ENCODE results near the gene ATAD3B.

Gene ATAD3B

DNA sequence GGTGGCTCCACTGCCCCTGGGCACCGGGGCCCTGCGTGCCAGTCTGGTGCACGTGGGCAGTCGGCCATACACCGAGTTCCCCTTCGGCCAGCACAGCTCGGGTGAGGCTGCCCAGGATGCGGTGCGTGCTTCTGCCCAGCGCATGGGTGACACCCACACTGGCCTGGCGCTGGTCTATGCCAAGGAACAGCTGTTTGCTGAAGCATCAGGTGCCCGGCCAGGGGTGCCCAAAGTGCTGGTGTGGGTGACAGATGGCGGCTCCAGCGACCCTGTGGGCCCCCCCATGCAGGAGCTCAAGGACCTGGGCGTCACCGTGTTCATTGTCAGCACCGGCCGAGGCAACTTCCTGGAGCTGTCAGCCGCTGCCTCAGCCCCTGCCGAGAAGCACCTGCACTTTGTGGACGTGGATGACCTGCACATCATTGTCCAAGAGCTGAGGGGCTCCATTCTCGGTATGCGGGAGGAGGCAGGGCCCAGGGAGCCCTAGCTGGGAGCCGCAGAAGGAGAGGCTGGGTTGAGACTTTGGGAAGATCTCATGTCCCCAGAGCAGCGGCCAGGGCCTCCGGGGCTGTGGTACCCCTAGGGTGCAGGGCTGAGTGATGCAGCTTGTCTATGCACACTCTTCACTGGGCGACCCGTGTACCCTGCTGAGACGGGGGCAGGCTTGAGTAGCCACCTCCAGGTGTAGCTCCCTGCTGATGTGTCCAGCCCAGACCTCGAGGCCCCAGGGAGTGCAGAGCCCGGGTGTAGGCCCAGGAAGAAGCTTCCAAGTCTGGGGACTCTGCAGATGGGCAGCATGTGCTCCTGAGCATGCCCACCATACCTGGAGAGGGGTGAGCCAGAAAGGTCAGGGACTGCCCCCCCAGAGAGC, 34.3 kb upstream of the ATAD3B start:
- no peaks in the 10 kb centered on the region for H4K20me1 ChIP-seq (ENCODE audit: insufficient read depth)
- H3K27me3 ChIP-seq (ENCODE audit: insufficient read depth, low read depth): peaks cover 55% of the 10 kb centered on the region
- H3K36me3 ChIP-seq (ENCODE audit: insufficient read depth): no peaks in the 10 kb centered on the region
- no peak overlapping the region for H2AFZ ChIP-seq (ENCODE audit: low read depth)
- H3K4me3 ChIP-seq (IDR thresholded peaks at IDR 0.05; ENCODE audit: insufficient read depth, low read depth, low read length): no peak overlapping the region
- H3K27ac ChIP-seq: no peak overlapping the region
- H3K4me2 ChIP-seq: no peak overlapping the region
- H3K9ac ChIP-seq: no peak overlapping the region
- no peak for TF ChIP-seq CTCF (conservative IDR thresholded peaks at IDR 0.05; ENCODE audit: low read depth, low read length)
- no peaks in the 10 kb centered on the region for H3K79me2 ChIP-seq (ENCODE audit: insufficient read depth, low read depth)
- H3K4me1 ChIP-seq (ENCODE audit: low read depth, poor library complexity, severe bottlenecking): no peaks in the 10 kb centered on the region

DNA sequence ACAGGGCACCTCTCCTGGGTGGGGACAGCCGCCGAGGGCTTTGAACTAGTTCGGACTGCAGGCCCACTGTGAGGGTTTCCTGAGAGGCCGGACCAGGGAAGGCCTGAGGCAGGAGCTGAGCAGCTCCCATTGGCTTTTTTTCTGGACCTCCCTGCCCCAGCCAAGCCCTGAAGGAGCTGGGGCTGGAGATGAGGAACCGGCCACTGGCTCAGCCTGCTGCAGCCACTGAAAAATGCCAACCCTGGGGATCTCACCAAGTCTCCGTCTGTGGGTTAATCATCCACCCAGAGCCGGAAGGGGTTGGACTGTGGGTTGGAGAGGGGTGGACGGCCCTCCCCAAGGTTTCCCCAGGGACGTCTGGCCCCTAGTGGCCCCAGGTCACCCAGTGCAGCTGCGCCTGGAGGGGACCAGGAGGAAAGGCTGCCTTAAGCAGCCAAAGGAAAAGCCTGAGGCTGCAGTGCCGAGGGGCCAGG, 33.6 kb upstream of the ATAD3B start:
- no peaks in the 10 kb centered on the region for H4K20me1 ChIP-seq (ENCODE audit: insufficient read depth)
- H3K79me2 ChIP-seq (ENCODE audit: insufficient read depth, low read depth): no peaks in the 10 kb centered on the region
- H2AFZ ChIP-seq (ENCODE audit: low read depth): no peak overlapping the region
- no peaks in the 10 kb centered on the region for H3K36me3 ChIP-seq (ENCODE audit: insufficient read depth)
- TF ChIP-seq CTCF (conservative IDR thresholded peaks at IDR 0.05; ENCODE audit: low read depth, low read length): no peak
- no peak overlapping the region for H3K4me2 ChIP-seq
- no peak overlapping the region for H3K27ac ChIP-seq
- H3K4me1 ChIP-seq (ENCODE audit: low read depth, poor library complexity, severe bottlenecking): no peaks in the 10 kb centered on the region
- no peak overlapping the region for H3K9ac ChIP-seq
- H3K27me3 ChIP-seq (ENCODE audit: insufficient read depth, low read depth): peaks cover 60% of the 10 kb centered on the region
- no peak overlapping the region for H3K4me3 ChIP-seq (IDR thresholded peaks at IDR 0.05; ENCODE audit: insufficient read depth, low read depth, low read length)

DNA sequence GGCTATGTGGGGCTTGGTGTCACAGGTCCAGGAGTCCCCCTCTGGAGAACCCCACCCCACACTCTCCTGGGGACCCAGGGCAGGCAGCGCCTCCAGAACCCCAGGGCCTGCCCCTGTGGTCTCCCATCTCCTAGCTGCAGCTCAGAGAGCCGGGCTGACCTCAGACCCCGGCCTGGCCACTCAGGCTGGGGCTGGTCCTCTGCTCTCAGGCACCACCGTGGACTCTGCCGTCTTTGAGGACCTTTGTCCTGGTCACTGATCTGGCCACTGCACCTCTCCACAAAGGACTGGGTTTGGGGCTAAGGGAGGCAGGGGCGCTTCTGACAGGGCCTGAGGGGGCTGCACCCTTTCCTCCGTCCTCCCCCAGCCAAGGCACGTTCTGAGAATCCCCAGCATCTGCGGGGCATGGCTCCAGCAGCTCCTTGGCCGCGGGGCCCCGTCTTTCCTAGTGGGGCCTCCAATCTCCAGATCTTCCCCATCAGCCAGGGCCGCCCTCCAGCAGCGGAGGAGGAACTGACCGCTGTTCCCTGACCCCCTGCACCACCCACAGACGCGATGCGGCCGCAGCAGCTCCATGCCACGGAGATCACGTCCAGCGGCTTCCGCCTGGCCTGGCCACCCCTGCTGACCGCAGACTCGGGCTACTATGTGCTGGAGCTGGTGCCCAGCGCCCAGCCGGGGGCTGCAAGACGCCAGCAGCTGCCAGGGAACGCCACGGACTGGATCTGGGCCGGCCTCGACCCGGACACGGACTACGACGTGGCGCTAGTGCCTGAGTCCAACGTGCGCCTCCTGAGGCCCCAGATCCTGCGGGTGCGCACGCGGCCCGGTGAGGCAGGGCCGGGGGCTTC, 32.8 kb upstream of the ATAD3B start:
- Histone ChIP-seq H3K79me2 (ENCODE audit: insufficient read depth, low read depth) (no peaks in the 10 kb centered on the region), H3K4me2 (no peak overlapping the region), H3K9ac (no peak overlapping the region), H3K36me3 (ENCODE audit: insufficient read depth) (no peaks in the 10 kb centered on the region), H4K20me1 (ENCODE audit: insufficient read depth) (no peaks in the 10 kb centered on the region), H3K4me1 (ENCODE audit: low read depth, poor library complexity, severe bottlenecking) (no peaks in the 10 kb centered on the region), H3K27ac (no peak overlapping the region), H2AFZ (ENCODE audit: low read depth) (no peak overlapping the region), H3K27me3 (ENCODE audit: insufficient read depth, low read depth) (peaks cover 60% of the 10 kb centered on the region), H3K4me3 (IDR thresholded peaks at IDR 0.05; ENCODE audit: insufficient read depth, low read depth, low read length) (no peak overlapping the region)
- TF ChIP-seq CTCF (conservative IDR thresholded peaks at IDR 0.05; ENCODE audit: low read depth, low read length): no peak

- no peak overlapping the region for H3K4me3 ChIP-seq (IDR thresholded peaks at IDR 0.05; ENCODE audit: insufficient read depth, low read depth, low read length)
- H3K27ac ChIP-seq: no peak overlapping the region
- H3K27me3 ChIP-seq (ENCODE audit: insufficient read depth, low read depth): peaks cover 59% of the 10 kb centered on the region
- H4K20me1 ChIP-seq (ENCODE audit: insufficient read depth): no peaks in the 10 kb centered on the region
- H3K4me2 ChIP-seq: no peak overlapping the region
- no peaks in the 10 kb centered on the region for H3K36me3 ChIP-seq (ENCODE audit: insufficient read depth)
- no peak overlapping the region for H2AFZ ChIP-seq (ENCODE audit: low read depth)
- no peak overlapping the region for H3K9ac ChIP-seq
- no peak for TF ChIP-seq CTCF (conservative IDR thresholded peaks at IDR 0.05; ENCODE audit: low read depth, low read length)
- no peaks in the 10 kb centered on the region for H3K79me2 ChIP-seq (ENCODE audit: insufficient read depth, low read depth)
- H3K4me1 ChIP-seq (ENCODE audit: low read depth, poor library complexity, severe bottlenecking): no peaks in the 10 kb centered on the region
Observed at GRCh38 chr1:1439546-1440261, 31.9 kb upstream of the ATAD3B start.
